Fibroblast of villous mesenchyme (primary cell): ENCODE data around the gene ADCK1. TPM values are rescaled to one million over a fixed set of nuclear protein-coding genes. Genes with fewer than 3 reads are reported as not detected.
"Not testable (repeated sequence)": the region's sequence is repeated elsewhere in the genome, so short reads cannot be mapped to it uniquely, and the experiment has no call there.

Experiments
- DNase-seq: peaks from one replicate; pipeline ENCODE4 v3.0.0-alpha.2; 2010; ENCODE audit warnings: low read depth
- H3K4me3 ChIP-seq: 2 replicates; pipeline ENCODE4 v1.5.1; 2011; ENCODE audit warnings: low read depth, mild to moderate bottlenecking, low read length
- CTCF ChIP-seq: IDR thresholded peaks from 2 replicates; pipeline ENCODE4 v1.5.1; 2012; ENCODE audit warnings: low read depth, mild to moderate bottlenecking, low read length; ENCODE audit not compliant: insufficient read depth
- total RNA-seq: library from RNA; depleted of rRNA; stranded (reverse); fragments of >200 nt; gene quantifications from 2 replicates; pipeline ENCODE4 v1.2.3, GENCODE V29; 2012

The ADCK1 gene
- total RNA-seq, 1 donor: 6.5 TPM

GRCh38 chr14:77812028-77812427 is 12.1 kb downstream of the ADCK1 start:
- no peak overlapping the region for H3K4me3 ChIP-seq
- no peak for DNase-seq
- TF ChIP-seq CTCF: no peak

GRCh38 chr14:77812682-77813081 is 12.8 kb downstream of the ADCK1 start:
- not testable (repeated sequence) for DNase-seq, H3K4me3 ChIP-seq

DNA sequence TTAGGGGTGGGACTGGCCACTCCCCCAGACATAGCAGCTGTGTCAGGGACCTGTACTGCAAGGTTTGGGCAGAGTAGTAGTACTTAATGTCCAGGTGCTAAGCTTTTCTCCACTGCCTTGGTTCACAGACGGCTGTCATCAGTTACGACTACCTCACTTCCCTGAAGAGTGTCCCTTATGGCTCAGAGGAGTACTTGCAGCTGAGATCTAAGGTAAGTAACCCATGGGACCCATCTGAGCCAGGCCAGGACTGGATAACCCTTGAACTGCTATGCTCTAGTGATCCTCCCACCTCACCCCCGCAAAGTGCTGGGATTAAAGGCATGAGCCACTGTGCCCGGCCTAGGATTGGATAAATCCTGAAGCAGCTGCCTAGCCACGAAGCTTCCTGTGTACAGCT is 22.4 kb downstream of the ADCK1 start:
- no peak for TF ChIP-seq CTCF
- H3K4me3 ChIP-seq: no peak overlapping the region
- DNase-seq: no peak

GRCh38 chr14:77822741-77823140 is 22.8 kb downstream of the ADCK1 start:
- DNase-seq: no peak
- no peak for TF ChIP-seq CTCF
- no peak overlapping the region for H3K4me3 ChIP-seq

GRCh38 chr14:77823378-77823777 is 23.5 kb downstream of the ADCK1 start:
- no peak overlapping the region for H3K4me3 ChIP-seq

GRCh38 chr14:77825895-77826519 is 26.1 kb downstream of the ADCK1 start:
- no peak for TF ChIP-seq CTCF
- no peak for DNase-seq

More at GRCh38 chr14:77823378-77823777, 23.5 kb downstream of the ADCK1 start:
- no peak for TF ChIP-seq CTCF
- no peak for DNase-seq

GRCh38 chr14:77830692-77831091 is 30.8 kb downstream of the ADCK1 start:
- no peak overlapping the region for H3K4me3 ChIP-seq
- no peak for TF ChIP-seq CTCF
- no peak for DNase-seq

More at GRCh38 chr14:77825895-77826519, 26.1 kb downstream of the ADCK1 start:
- H3K4me3 ChIP-seq: no peak overlapping the region
